ENCODE measurements around the gene GNA12.
"Not testable (repeated sequence)": the region's sequence is repeated elsewhere in the genome, so short reads cannot be mapped to it uniquely, and the experiment has no call there.

GNA12 gene

GRCh38 chr7:2861509-2861908 lies 17.4 kb upstream of the GNA12 start:
- in situ Hi-C loops (cut with HindIII; ENCODE audit: low sequenced_read_pairs) = no loop called here
- no peak overlapping the region for H3K4me3 ChIP-seq (ENCODE audit: low read depth, low read length)
- no peak for DNase-seq (ENCODE audit: low read depth)
- TF ChIP-seq CTCF (IDR thresholded peaks at IDR 0.05; ENCODE audit: low read depth, low read length, missing control alignments) = no peak

GRCh38 chr7:2860627-2861133 lies 16.6 kb upstream of the GNA12 start:
- in situ Hi-C loops (cut with HindIII; ENCODE audit: low sequenced_read_pairs) = no loop called here
- no peak for TF ChIP-seq CTCF (IDR thresholded peaks at IDR 0.05; ENCODE audit: low read depth, low read length, missing control alignments)
- peak; percentile 26 for DNase-seq (ENCODE audit: low read depth)
- H3K4me3 ChIP-seq (ENCODE audit: low read depth, low read length) = no peak overlapping the region

- no peak for DNase-seq (ENCODE audit: low read depth)
- no peak overlapping the region for H3K4me3 ChIP-seq (ENCODE audit: low read depth, low read length)
- in situ Hi-C loops (cut with HindIII; ENCODE audit: low sequenced_read_pairs) = no loop called here
- no peak for TF ChIP-seq CTCF (IDR thresholded peaks at IDR 0.05; ENCODE audit: low read depth, low read length, missing control alignments)
Measured at GRCh38 chr7:2859952-2860351, 15.8 kb upstream of the GNA12 start.

GRCh38 chr7:2858621-2859020 lies 14.5 kb upstream of the GNA12 start:
- no peak for TF ChIP-seq CTCF (IDR thresholded peaks at IDR 0.05; ENCODE audit: low read depth, low read length, missing control alignments)
- H3K4me3 ChIP-seq (ENCODE audit: low read depth, low read length) = no peak overlapping the region
- in situ Hi-C loops (cut with HindIII; ENCODE audit: low sequenced_read_pairs) = no loop called here
- no peak for DNase-seq (ENCODE audit: low read depth)

GRCh38 chr7:2856388-2857169 lies 12.5 kb upstream of the GNA12 start:
- DNase-seq (ENCODE audit: low read depth) = no peak
- in situ Hi-C loops (cut with HindIII; ENCODE audit: low sequenced_read_pairs) = no loop called here
- TF ChIP-seq CTCF (IDR thresholded peaks at IDR 0.05; ENCODE audit: low read depth, low read length, missing control alignments) = no peak
- no peak overlapping the region for H3K4me3 ChIP-seq (ENCODE audit: low read depth, low read length)

GRCh38 chr7:2855386-2855785 lies 11.3 kb upstream of the GNA12 start:
- in situ Hi-C loops (cut with HindIII; ENCODE audit: low sequenced_read_pairs) = no loop called here
- DNase-seq (ENCODE audit: low read depth) = no peak
- TF ChIP-seq CTCF (IDR thresholded peaks at IDR 0.05; ENCODE audit: low read depth, low read length, missing control alignments) = no peak
- H3K4me3 ChIP-seq (ENCODE audit: low read depth, low read length) = no peak overlapping the region

GRCh38 chr7:2853552-2853951 lies 9.4 kb upstream of the GNA12 start:
- in situ Hi-C loops (cut with HindIII; ENCODE audit: low sequenced_read_pairs) = not testable (repeated sequence)

More at GRCh38 chr7:2853552-2853951, 9.4 kb upstream of the GNA12 start:
- not testable (repeated sequence) for DNase-seq (ENCODE audit: low read depth); H3K4me3 ChIP-seq (ENCODE audit: low read depth, low read length)
